Left renal pelvis (tissue), 4 donors: Measurements from ENCODE around the gene SLC6A14. TPM values are rescaled to one million over a fixed set of nuclear protein-coding genes. Genes with fewer than 3 reads are reported as not detected.

ENCODE experiments used
- DNase-seq, 4 donors: peaks; one replicate each; pipeline ENCODE4 v3.0.0-alpha.2; 2013; ENCODE audit warnings: low read depth in 4 of 4, low spot score in 3 of 4
- polyA plus RNA-seq, 4 donors: library from polyadenylated mRNA; unstranded; fragments of 120-200 nt; gene quantifications; one replicate each; pipeline ENCODE4 v1.2.1, GENCODE V29; 2013; ENCODE audit not compliant: insufficient read length in 4 of 4

Gene SLC6A14
- under 1 TPM; 0.14 to 0.26 (median 0.16) TPM for polyA plus RNA-seq

DNA sequence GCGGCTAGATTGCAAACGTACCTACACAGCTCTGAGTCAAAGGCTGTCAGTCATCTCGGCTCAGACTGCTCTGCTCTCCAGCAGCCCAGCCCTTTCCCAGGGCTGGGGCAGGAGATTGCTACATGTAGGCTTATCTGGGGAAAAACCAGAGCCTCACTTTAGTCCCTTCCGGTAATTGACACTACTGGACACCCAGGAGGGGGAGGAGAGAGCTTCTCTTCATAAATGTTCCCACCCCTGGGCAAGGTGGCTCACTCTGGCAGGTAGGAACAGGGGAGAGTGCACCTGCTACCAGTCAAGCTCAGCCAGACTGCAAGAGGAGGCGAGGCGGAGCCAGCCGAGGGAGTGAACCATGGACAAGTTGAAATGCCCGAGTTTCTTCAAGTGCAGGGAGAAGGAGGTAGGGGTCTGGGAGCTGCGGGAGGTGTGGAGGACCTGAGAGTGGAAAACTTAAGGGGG lies at the start of gene SLC6A14:
SLC6A14 (plus strand) TSS at position 249 of the 459 bp plus-strand sequence; CDS start at position 353, 104 bp downstream.
- no peak for DNase-seq

GRCh38 chrX:116395752-116396151 lies 40.7 kb upstream of the SLC6A14 start:
- no peak for DNase-seq

- no peak for DNase-seq
These were observed 36.7 kb upstream of the SLC6A14 start for GRCh38 chrX:116399681-116400080.

GRCh38 chrX:116409219-116409618 lies 27.2 kb upstream of the SLC6A14 start:
- DNase-seq = no peak

GRCh38 chrX:116413273-116413672 lies 23.1 kb upstream of the SLC6A14 start:
- DNase-seq = no peak

GRCh38 chrX:116417214-116417613 lies 19.2 kb upstream of the SLC6A14 start:
- DNase-seq = peak in 1 of 4 donors; percentile 3

- no peak for DNase-seq
These were observed 18.4 kb upstream of the SLC6A14 start for GRCh38 chrX:116417968-116418367.

DNA sequence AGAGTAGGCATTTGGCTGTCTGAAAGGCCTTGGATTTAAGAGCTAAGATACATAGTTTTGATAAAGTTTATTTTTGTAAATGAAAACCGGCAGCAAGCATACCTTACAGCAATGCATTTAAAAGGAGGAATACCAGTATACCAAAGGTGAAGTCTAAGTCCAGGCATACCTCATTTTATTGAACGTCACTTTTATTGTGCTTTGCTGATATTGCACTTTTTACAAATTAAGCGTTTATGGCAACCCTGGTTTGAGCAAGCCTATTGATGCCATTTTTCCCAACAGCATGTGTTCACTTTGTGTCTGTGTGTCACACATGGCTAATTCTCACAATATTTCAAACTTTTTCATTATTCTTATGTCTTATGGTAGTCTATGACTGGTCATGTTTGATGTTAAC lies 8.4 kb upstream of the SLC6A14 start:
- DNase-seq = no peak

DNA sequence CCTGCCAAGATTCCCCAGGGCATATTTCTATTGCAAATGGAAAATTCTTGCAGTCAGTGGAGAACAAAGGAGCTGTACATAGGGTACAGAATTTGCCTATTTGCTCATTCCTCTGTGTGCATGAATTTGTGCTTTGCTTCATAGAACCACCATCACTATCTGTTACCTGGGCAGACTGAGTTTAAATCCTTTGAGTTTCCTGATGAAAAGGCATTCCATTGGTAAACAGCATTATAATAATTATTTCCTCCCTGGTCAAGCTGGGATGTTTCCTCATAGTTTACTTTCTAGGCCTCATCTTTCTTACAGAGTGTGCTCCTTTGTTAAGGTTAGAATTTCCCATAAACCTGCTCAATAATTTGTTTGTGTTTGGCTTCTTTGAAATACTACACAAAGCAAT lies 809 bp upstream of the SLC6A14 start:
- DNase-seq = no peak

- no peak for DNase-seq
These were observed 12.8 kb downstream of the SLC6A14 start for GRCh38 chrX:116449156-116449555.

DNA sequence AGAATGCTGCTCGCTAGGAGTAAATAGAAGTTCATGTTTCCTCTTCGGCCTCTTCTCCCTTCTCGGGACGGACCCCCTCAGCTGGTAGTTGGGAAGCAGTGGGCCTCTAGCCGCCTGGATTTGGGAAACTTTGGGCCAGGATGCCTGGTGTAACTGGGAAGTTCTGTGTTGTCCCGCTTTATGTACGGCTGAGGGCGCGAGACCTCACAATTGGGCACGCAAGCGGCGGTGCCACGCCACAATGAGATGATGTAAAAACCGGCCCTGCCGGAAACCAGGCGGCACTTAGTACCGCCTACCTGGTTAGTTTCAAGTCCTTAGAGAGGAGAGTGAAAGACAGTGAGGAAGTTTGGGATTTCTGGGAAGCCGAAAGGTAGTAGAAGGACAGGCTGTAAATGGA lies 26.4 kb downstream of the SLC6A14 start, which contains the start of gene CT83:
CT83 (minus strand) TSS at position 155 of the 400 bp plus-strand sequence; CDS start at position 35, 120 bp downstream.
- DNase-seq = no peak

DNA sequence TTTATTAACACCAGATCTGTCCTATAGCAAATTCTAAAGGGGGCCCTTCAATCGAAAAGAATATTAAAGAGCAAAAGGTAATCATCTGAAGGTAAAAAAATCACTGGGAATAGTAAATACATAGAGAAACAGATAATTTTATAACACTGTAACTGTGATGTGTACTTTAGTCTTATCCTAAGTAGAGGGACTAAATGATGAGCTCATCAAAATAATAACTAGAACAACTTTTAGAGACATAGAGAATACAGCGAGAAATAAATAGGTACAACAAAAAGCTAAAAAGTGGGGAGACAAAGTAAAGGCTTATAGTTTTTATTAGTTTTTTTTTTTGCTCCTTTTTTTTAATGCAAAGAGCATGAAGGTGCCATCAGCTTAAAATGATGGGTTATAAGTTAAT lies 43.7 kb downstream of the SLC6A14 start:
- no peak for DNase-seq

DNA sequence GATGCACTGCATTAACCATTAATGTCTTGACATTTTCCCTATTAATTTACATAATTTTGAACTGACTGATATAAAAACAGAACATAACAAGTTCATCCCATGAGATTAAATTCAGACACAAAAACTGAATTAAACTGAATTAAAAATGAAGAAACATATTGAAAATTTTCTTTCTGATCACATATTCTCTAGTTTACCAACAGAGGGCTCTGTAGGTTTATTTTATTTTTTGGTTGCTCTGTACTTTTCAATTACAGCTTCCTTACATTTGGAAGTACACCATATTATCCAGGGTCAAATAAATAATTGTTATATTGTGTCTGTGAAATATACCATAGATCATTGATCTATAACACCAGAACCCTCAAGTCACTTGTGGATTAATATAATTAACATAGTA lies 53.7 kb downstream of the SLC6A14 start:
- no peak for DNase-seq

- DNase-seq = no peak
These were observed 56.9 kb downstream of the SLC6A14 start for GRCh38 chrX:116493271-116493670.

GRCh38 chrX:116499780-116500179 lies 63.4 kb downstream of the SLC6A14 start:
- DNase-seq = no peak

Other genes starting within 250 kb of the SLC6A14 start
- gene CT83, start 26.4 kb downstream of the SLC6A14 start, polyA plus RNA-seq = not detected